H1 (cell line): ENCODE data around the gene INAFM2. TPM values are rescaled to one million over a fixed set of nuclear protein-coding genes. Genes with fewer than 3 reads are reported as not detected.

Experiments
- CBX5 ChIP-seq: fragments of 300-800, 300-1000 bp; sonication (generic); IDR thresholded peaks from 2 replicates; pipeline ENCODE4 v1.7.1; 2016; ENCODE audit warnings: antibody characterized with exemption, low read length, low read depth
- E2F6 ChIP-seq: IDR thresholded peaks from 2 replicates; pipeline ENCODE4 v1.6.1; 2012; ENCODE audit warnings: inconsistent platforms
- GABPA ChIP-seq: IDR thresholded peaks from 2 replicates; pipeline ENCODE4 v1.6.1; 2011; ENCODE audit warnings: mild to moderate bottlenecking, low read length, moderate library complexity, borderline replicate concordance; ENCODE audit not compliant: insufficient read depth
- NANOG ChIP-seq: IDR thresholded peaks from 2 replicates; pipeline ENCODE4 v1.6.1; 2011; ENCODE audit warnings: low read length, low read depth, mild to moderate bottlenecking, inconsistent platforms; ENCODE audit not compliant: insufficient read depth, poor library complexity, severe bottlenecking
- POLR2AphosphoS5 ChIP-seq: IDR thresholded peaks from 2 replicates; pipeline ENCODE4 v1.6.1; 2011; ENCODE audit warnings: low read depth, low read length
- RBBP5 ChIP-seq: IDR thresholded peaks from 2 replicates; pipeline ENCODE4 v1.7.1; 2012; ENCODE audit warnings: low read depth, mild to moderate bottlenecking, inconsistent platforms, low read length, moderate library complexity, borderline replicate concordance
- USF2 ChIP-seq: IDR thresholded peaks from 2 replicates; pipeline ENCODE4 v1.6.1; 2011; ENCODE audit warnings: low read length, improper control_type of control experiment
- polyA plus RNA-seq, 7 experiments: library from polyadenylated mRNA; depleted of rRNA in 3 of 7; stranded (reverse) in 5 of 7; unstranded in 2 of 7; fragments of >200 nt in 5 of 7; fragments of 200-250 nt in 2 of 7; gene quantifications; 1 replicate in 5 of 7; 2 replicates in 1 of 7; 4 replicates in 1 of 7; pipeline versions ENCODE4 v1.2.1 to v1.2.3, GENCODE V29; 2011 to 2013; ENCODE audit warnings: missing spikeins in 2 of 7, mixed read lengths in 2 of 7
- total RNA-seq: library from RNA; stranded (reverse); fragmentation: NEBNext Ultra II Directional; extraction: Animal tissue kit (Norgen Biotek cat#: 25700); gene quantifications from 2 replicates; pipeline ENCODE4 v1.2.1, GENCODE V29; 2021

INAFM2 gene
- total and polyA plus RNA-seq, 2 of the 8 experiments (the other 6 are each of a cell fraction or from before 2014, with no cell fraction given), result 15.3 to 35.1 TPM

GRCh38 chr15:40328751-40329150 is 5.3 kb downstream of the INAFM2 start (continued):
- no peak for TF ChIP-seq CBX5
- TF ChIP-seq RBBP5, result no peak
- TF ChIP-seq GABPA, result no peak
- TF ChIP-seq NANOG, result no peak
- TF ChIP-seq USF2, result no peak
- no peak for TF ChIP-seq POLR2AphosphoS5
- no peak for TF ChIP-seq E2F6
